PFSK-1 (cell line): Measurements from ENCODE around the gene EDEM1.

Experiments
- FOXP2 ChIP-seq: optimal IDR thresholded peaks from 2 replicates; pipeline ENCODE3; 2011; ENCODE audit warnings: borderline replicate concordance, control low read depth, inconsistent platforms; ENCODE audit not compliant: insufficient read depth; ENCODE audit errors: extremely low read length, extremely low read depth
- POLR2AphosphoS5 ChIP-seq: IDR thresholded peaks from 2 replicates; pipeline ENCODE4 v1.6.1; 2012; ENCODE audit warnings: low read depth, mild to moderate bottlenecking, control low read depth, low read length, moderate library complexity
- REST ChIP-seq, 2 experiments: IDR thresholded peaks; 2 replicates each; pipeline versions ENCODE4 v1.6.1 to v1.8.0; 2011 to 2012; ENCODE audit warnings: low read depth in 2 of 2, low read length in 2 of 2, control low read depth in 1 of 2, inconsistent platforms in 1 of 2, mild to moderate bottlenecking in 1 of 2, moderate library complexity in 1 of 2; ENCODE audit not compliant: insufficient read depth in 1 of 2
- SIN3A ChIP-seq: IDR thresholded peaks from 2 replicates; pipeline ENCODE4 v1.6.1; 2012; ENCODE audit warnings: mild to moderate bottlenecking, low read length, moderate library complexity, borderline replicate concordance; ENCODE audit not compliant: insufficient read depth
- TAF1 ChIP-seq: IDR thresholded peaks from 2 replicates; pipeline ENCODE4 v1.6.1; 2012; ENCODE audit warnings: low read length, control low read depth, borderline replicate concordance; ENCODE audit not compliant: insufficient read depth

The EDEM1 gene

GRCh38 chr3:5168110-5168509 lies 19.4 kb upstream of the EDEM1 start:
- TF ChIP-seq POLR2AphosphoS5 = no peak
- TF ChIP-seq REST (IDR thresholded peaks at IDR 0.05; ENCODE audit: insufficient read depth in 1 of 2, low read depth in 2 of 2, low read length in 2 of 2) = no peak
- TF ChIP-seq SIN3A = no peak
- no peak for TF ChIP-seq TAF1
- no peak for TF ChIP-seq FOXP2

- TF ChIP-seq POLR2AphosphoS5 = no peak
- TF ChIP-seq TAF1 = no peak
- no peak for TF ChIP-seq REST (IDR thresholded peaks at IDR 0.05; ENCODE audit: insufficient read depth in 1 of 2, low read depth in 2 of 2, low read length in 2 of 2)
- no peak for TF ChIP-seq SIN3A
- no peak for TF ChIP-seq FOXP2
Observed at GRCh38 chr3:5169807-5170206, 17.7 kb upstream of the EDEM1 start.

GRCh38 chr3:5170975-5171374 lies 16.5 kb upstream of the EDEM1 start:
- TF ChIP-seq FOXP2 (no peak), POLR2AphosphoS5 (no peak), REST (IDR thresholded peaks at IDR 0.05; ENCODE audit: insufficient read depth in 1 of 2, low read depth in 2 of 2, low read length in 2 of 2) (no peak), TAF1 (no peak), SIN3A (no peak)

DNA sequence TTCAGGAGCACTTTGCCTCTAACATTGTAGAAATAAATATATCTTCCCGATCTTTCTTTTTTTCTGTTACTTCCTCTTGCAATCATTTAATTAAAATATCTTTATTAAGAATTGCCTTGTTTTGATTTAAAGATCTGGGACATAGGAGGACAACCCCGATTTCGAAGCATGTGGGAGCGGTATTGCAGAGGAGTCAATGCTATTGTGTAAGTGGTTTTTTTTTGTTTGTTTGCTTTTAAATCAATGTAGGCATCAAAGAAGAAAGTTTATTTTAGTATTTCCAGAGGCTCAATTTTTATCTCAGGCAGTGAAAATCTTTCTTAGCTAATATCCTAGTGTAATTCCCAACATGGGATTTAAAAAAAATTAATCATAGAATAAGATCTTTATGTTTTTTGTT lies 15.5 kb upstream of the EDEM1 start:
- no peak for TF ChIP-seq TAF1

- TF ChIP-seq REST (IDR thresholded peaks at IDR 0.05; ENCODE audit: insufficient read depth in 1 of 2, low read depth in 2 of 2, low read length in 2 of 2) (no peak), FOXP2 (no peak), SIN3A (no peak), POLR2AphosphoS5 (no peak), TAF1 (no peak)
Observed at GRCh38 chr3:5181469-5182141, 5.9 kb upstream of the EDEM1 start.
